Adrenal gland (tissue), 5 donors: ENCODE data around the gene AP2A1.

ENCODE experiments used
- POLR2A ChIP-seq, 2 donors: fragments of 450-650 bp; IDR thresholded peaks; one replicate each; pipeline ENCODE4 v1.6.1; 2017; ENCODE audit warnings: antibody characterized with exemption in 2 of 2, mild to moderate bottlenecking in 2 of 2, moderate library complexity in 1 of 2
- TF ChIP-seq, protein P1 (sequence below), 6 experiments: fragments of 450-650 bp in 4 of 6; fragments of 200-600 bp in 2 of 6; sonication (generic) in 1 of 6; IDR thresholded peaks; 1 replicate in 5 of 6; 2 replicates in 1 of 6; pipeline versions ENCODE4 v1.5.1 to v1.8.0; 2016 to 2021; ENCODE audit warnings: antibody characterized with exemption in 6 of 6, mild to moderate bottlenecking in 2 of 6, moderate library complexity in 1 of 6
- donor health status: DM: no; HTN: no; CAD: no.

DNA sequence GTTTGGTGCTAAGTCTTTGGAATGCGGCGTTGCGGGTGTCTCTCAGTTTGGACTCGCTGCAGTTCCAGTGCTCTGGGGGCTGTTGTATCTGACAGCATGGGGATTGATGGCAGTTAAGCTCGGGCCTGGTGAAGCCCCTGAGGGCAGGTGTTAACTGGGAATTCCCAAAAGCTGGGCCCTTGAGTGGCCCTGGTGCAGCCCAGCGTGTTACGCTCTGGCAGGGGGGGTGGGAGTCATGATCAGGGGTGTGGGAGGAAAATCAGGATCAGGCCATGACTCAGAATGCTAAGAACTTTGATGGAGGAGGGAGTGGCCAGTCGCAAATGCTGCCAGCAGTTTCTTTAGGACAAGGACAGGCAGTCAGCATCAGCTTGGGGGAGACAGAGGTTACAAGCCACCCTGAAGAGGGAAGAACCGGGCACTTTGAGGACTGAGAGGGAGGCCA is 19.6 kb downstream of the AP2A1 start:
- TF ChIP-seq, protein P1, sequence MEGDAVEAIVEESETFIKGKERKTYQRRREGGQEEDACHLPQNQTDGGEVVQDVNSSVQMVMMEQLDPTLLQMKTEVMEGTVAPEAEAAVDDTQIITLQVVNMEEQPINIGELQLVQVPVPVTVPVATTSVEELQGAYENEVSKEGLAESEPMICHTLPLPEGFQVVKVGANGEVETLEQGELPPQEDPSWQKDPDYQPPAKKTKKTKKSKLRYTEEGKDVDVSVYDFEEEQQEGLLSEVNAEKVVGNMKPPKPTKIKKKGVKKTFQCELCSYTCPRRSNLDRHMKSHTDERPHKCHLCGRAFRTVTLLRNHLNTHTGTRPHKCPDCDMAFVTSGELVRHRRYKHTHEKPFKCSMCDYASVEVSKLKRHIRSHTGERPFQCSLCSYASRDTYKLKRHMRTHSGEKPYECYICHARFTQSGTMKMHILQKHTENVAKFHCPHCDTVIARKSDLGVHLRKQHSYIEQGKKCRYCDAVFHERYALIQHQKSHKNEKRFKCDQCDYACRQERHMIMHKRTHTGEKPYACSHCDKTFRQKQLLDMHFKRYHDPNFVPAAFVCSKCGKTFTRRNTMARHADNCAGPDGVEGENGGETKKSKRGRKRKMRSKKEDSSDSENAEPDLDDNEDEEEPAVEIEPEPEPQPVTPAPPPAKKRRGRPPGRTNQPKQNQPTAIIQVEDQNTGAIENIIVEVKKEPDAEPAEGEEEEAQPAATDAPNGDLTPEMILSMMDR (IDR thresholded peaks at IDR 0.05) = no peak
- TF ChIP-seq POLR2A (IDR thresholded peaks at IDR 0.05) = peak in 1 of 2 donors; percentile 59
